Left ventricle myocardium inferior (tissue), 1 donor: ENCODE data around the gene TMBIM4. TPM values are rescaled to one million over a fixed set of nuclear protein-coding genes. Genes with fewer than 3 reads are reported as not detected.
"Not testable (repeated sequence)": the region's sequence is repeated elsewhere in the genome, so short reads cannot be mapped to it uniquely, and the experiment has no call there.

Experiments
- DNase-seq: peaks from one replicate; pipeline ENCODE4 v3.0.0-alpha.2; 2020
- H3K27ac ChIP-seq: fragments of 200-600 bp; replicated peaks from 2 replicates; pipeline ENCODE4 v1.8.0; 2021
- H3K27me3 ChIP-seq: fragments of 200-600 bp; 2 replicates; pipeline ENCODE4 v1.8.0; 2021; ENCODE audit warnings: low read depth
- H3K36me3 ChIP-seq: fragments of 200-600 bp; 2 replicates; pipeline ENCODE4 v1.8.0; 2021
- H3K4me1 ChIP-seq: fragments of 200-600 bp; 2 replicates; pipeline ENCODE4 v1.8.0; 2021
- H3K4me3 ChIP-seq: fragments of 200-600 bp; 2 replicates; pipeline ENCODE4 v1.8.0; 2021; ENCODE audit warnings: mild to moderate bottlenecking, moderate library complexity
- H3K9me3 ChIP-seq: fragments of 200-600 bp; replicated peaks from 2 replicates; pipeline ENCODE4 v1.8.0; 2021
- intact Hi-C: fragments of 100-400 bp; cut with micrococcal nuclease; formaldehyde crosslinking; loops from one replicate; pipeline ENCODE4 v1.11.0; 2022
- total RNA-seq: library from RNA; stranded (reverse); fragmentation: NEBNext Ultra II Directional; extraction: Animal tissue kit (Norgen Biotek cat#: 25700); gene quantifications from one replicate; pipeline ENCODE4 v1.2.1, GENCODE V29; 2021
- TF ChIP-seq, protein P1 (sequence below): fragments of 200-600 bp; IDR thresholded peaks from 2 replicates; pipeline ENCODE4 v1.8.0; 2021; ENCODE audit warnings: antibody characterized with exemption, mild to moderate bottlenecking, borderline replicate concordance
- donor health status: DM: no; HTN: yes; CAD: no; lungs with severe emphysema.

The TMBIM4 gene
- total RNA-seq, 1 donor from 2014 or later, result 74.5 TPM

DNA sequence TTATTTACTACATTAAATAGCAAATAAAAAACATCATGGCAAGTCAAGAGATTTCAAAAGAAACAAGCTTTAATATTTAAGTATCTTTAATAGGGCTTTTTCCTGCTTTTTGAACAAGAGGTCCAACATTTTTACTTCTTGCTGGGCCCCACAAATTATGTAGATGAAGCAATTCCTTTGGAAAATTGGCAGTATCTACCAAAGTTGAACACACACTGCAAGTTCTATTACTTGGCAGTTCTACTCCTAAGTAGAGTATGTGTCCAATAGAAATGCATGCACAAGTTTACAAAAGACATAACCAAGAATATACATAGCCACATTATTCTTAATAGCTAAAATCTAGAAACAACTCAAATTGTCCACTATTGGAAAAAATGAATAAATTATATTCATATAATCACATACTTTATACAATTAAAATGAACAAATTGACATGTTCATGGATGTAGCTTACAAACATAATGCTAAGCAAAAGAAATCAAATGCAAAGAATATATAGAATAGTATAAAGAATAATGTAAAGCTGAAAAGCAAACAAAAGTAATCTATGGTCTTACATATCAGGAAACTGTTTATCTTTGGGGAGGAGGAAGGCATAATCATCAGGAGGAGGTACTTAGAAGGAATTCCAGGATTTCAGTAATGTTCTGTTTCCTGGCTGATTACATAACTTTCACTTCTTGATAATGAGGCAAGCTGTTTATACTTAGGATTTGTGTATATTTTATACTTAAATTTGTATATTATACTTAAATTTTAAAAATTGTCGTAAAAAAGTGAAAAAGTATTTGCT is 6.5 kb upstream of the TMBIM4 start:
- no peak for DNase-seq
- H3K4me3 ChIP-seq, result no peak overlapping the region
- no peaks in the 10 kb centered on the region for H3K4me1 ChIP-seq
- H3K27ac ChIP-seq, result no peak overlapping the region
- intact Hi-C loops, result no loop called here
- TF ChIP-seq, protein P1, sequence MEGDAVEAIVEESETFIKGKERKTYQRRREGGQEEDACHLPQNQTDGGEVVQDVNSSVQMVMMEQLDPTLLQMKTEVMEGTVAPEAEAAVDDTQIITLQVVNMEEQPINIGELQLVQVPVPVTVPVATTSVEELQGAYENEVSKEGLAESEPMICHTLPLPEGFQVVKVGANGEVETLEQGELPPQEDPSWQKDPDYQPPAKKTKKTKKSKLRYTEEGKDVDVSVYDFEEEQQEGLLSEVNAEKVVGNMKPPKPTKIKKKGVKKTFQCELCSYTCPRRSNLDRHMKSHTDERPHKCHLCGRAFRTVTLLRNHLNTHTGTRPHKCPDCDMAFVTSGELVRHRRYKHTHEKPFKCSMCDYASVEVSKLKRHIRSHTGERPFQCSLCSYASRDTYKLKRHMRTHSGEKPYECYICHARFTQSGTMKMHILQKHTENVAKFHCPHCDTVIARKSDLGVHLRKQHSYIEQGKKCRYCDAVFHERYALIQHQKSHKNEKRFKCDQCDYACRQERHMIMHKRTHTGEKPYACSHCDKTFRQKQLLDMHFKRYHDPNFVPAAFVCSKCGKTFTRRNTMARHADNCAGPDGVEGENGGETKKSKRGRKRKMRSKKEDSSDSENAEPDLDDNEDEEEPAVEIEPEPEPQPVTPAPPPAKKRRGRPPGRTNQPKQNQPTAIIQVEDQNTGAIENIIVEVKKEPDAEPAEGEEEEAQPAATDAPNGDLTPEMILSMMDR, result no peak
- no peaks in the 10 kb centered on the region for H3K27me3 ChIP-seq
- no peaks in the 10 kb centered on the region for H3K9me3 ChIP-seq
- H3K36me3 ChIP-seq, result no peaks in the 10 kb centered on the region

DNA sequence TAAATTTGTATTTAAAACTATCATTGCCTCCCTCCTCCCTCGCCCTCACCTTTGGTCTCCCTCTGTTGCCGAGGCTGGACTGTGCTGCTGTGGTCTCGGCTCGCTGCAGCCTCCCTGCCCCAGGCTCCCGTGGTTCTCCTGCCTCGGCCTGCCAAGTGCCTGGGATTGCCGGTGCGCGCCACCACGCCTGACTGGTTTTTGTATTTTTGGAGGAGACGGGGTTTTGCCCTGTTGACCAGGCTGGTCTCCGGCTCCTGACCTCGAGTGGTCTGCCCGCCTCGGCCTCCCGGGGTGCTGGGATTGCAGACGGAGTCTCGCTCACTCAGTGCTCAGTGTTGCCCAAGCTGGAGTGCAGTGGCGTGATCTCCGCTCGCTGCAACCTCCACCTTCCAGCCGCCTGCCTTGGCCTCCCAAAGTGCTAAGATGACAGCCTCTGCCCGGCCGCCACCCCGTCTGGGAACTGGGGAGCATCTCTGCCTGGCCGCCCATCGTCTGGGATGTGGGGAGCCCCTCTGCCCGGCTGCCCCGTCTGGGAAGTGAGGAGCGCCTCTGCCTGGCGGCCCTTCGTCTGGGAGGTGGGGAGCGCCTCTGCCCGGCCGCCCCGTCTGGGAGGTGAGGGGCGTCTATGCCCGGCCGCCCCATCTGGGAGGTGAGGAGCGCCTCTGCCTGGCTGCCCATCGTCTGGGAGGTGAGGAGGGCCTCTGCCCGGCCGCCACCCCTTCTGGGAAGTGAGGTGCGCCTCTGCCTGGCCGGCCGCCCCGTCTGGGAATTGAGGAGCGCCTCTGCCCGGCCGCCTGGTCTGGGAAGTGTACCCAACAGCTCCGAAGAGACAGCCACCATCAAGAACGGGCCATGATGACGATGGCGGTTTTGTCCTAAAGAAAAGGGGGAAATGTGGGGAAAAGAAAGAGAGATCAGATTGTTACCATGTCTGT is 4.9 kb upstream of the TMBIM4 start:
- DNase-seq, H3K4me3 ChIP-seq, intact Hi-C loops, H3K27ac ChIP-seq, H3K4me1 ChIP-seq, H3K36me3 ChIP-seq, H3K27me3 ChIP-seq, H3K9me3 ChIP-seq: not testable (repeated sequence)

GRCh38 chr12:66170606-66171005 is 810 bp upstream of the TMBIM4 start:
- Histone ChIP-seq H3K27ac (peak overlapping the region; percentile 99), H3K9me3 (peaks cover 1% of the 10 kb centered on the region), H3K4me1 (peaks cover 40% of the 10 kb centered on the region), H3K4me3 (peak overlapping the region; percentile 90), H3K36me3 (no peaks in the 10 kb centered on the region), H3K27me3 (no peaks in the 10 kb centered on the region)
- no peak for DNase-seq
- intact Hi-C loops, result no loop called here
- TF ChIP-seq, protein P1, result no peak

DNA sequence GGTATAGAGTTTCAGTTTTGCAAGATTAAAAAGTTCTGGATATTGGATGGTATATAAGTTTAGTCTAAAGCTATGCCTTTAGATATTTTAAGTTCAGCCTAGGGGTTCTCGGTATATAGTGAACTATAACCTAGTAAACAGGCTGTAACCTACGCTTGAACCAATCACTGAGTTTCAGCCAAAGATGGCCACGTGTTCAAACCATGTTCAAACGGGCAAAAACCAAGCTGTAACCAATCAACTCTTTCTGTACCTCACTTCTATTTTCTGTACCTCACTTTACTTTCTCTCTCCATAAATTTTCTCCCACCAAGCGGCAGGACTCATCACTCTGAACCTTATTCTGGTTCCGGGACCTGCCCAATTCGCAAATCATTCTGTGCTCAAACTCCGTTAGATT is 1.4 kb downstream of the TMBIM4 start:
- TF ChIP-seq, protein P1, result no peak
- no peaks in the 10 kb centered on the region for H3K27me3 ChIP-seq
- H3K4me3 ChIP-seq, result peak overlapping the region; percentile 90
- H3K4me1 ChIP-seq, result peaks cover 54% of the 10 kb centered on the region
- H3K36me3 ChIP-seq, result peaks cover 5% of the 10 kb centered on the region
- no peak for DNase-seq
- peaks cover 8% of the 10 kb centered on the region for H3K9me3 ChIP-seq
- peak overlapping the region; percentile 99 for H3K27ac ChIP-seq
- intact Hi-C loops, result no loop called here

GRCh38 chr12:66166561-66166960 is 3.2 kb downstream of the TMBIM4 start:
- H3K27me3 ChIP-seq, result no peaks in the 10 kb centered on the region
- TF ChIP-seq, protein P1, result no peak
- no peak overlapping the region for H3K4me3 ChIP-seq
- peaks cover 5% of the 10 kb centered on the region for H3K36me3 ChIP-seq
- no peak for DNase-seq
- H3K27ac ChIP-seq, result no peak overlapping the region
- H3K9me3 ChIP-seq, result peaks cover 8% of the 10 kb centered on the region
- H3K4me1 ChIP-seq, result peaks cover 72% of the 10 kb centered on the region
- intact Hi-C loops, result no loop called here

DNA sequence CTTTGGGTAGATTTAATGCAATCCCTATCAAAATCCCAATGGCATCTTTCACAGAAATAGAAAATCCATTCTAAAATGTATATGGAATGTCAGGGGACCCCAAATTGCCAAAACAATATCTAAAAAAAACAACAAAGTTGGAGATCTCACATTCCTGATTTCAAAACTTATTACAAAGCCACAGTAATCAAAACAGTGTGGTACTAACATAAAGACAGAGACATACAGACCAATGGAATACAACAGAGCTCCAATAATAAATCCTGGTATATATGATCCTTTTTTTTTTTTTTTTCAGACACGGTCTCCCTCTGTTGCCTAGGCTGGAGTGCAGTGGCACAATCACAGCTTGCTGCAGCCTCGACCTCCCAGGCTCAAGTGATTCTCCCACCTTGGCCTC is 4.7 kb downstream of the TMBIM4 start:
- intact Hi-C loops, result no loop called here
- Histone ChIP-seq H3K27ac (no peak overlapping the region), H3K9me3 (peaks cover 8% of the 10 kb centered on the region), H3K27me3 (no peaks in the 10 kb centered on the region), H3K4me3 (no peak overlapping the region), H3K4me1 (peaks cover 72% of the 10 kb centered on the region), H3K36me3 (peaks cover 16% of the 10 kb centered on the region)
- TF ChIP-seq, protein P1, result no peak
- DNase-seq, result no peak
